WTC11 (cell line): ENCODE results near the gene ZNF394. TPM values are rescaled to one million over a fixed set of nuclear protein-coding genes. Genes with fewer than 3 reads are reported as not detected.

ENCODE experiments used
- ATAC-seq: fragments of 200-7000 bp; cut with Tn5 transposase; 2 replicates; pipeline ENCODE4 v1.10.0; 2021; ENCODE audit warnings: mild to moderate bottlenecking, moderate library complexity
- CTCF ChIA-PET: fragments of 300-600 bp; sonication (Branson Sonifier 250); formaldehyde crosslinking; loops from one replicate; lab custom pipeline; 2021; ENCODE audit warnings: antibody characterized with exemption; lab: Charles Lee
- POLR2A ChIA-PET: fragments of 350-600 bp; sonication (Branson Sonifier 250); formaldehyde crosslinking; loops from one replicate; lab custom pipeline; 2021; ENCODE audit warnings: antibody characterized with exemption; lab: Charles Lee
- DNase-seq: peaks from one replicate; pipeline ENCODE4 v3.0.0; 2021; ENCODE audit warnings: low spot score
- H3K27ac Mint-ChIP-seq: 2 replicates; pipeline ENCODE4 v1.8.0; 2021; ENCODE audit warnings: mixed read lengths
- H3K27me3 Mint-ChIP-seq: 2 replicates; pipeline ENCODE4 v1.8.0; 2021; ENCODE audit warnings: low read depth, mild to moderate bottlenecking, moderate library complexity, mixed read lengths
- H3K36me3 Mint-ChIP-seq: 2 replicates; pipeline ENCODE4 v1.8.0; 2021; ENCODE audit warnings: mixed read lengths
- H3K4me1 Mint-ChIP-seq: 2 replicates; pipeline ENCODE4 v1.8.0; 2022; ENCODE audit warnings: mixed read lengths
- H3K4me3 Mint-ChIP-seq: 2 replicates; pipeline ENCODE4 v1.8.0; 2021; ENCODE audit warnings: mild to moderate bottlenecking, moderate library complexity, mixed read lengths
- H3K9me3 Mint-ChIP-seq: 2 replicates; pipeline ENCODE4 v1.8.0; 2021; ENCODE audit warnings: mixed read lengths
- AFF4 ChIP-seq: sonication (generic); formaldehyde crosslinking; IDR thresholded peaks from 2 replicates; pipeline ENCODE4 v1.8.1; 2023; ENCODE audit warnings: mild to moderate bottlenecking, missing genetic modification reagents, borderline replicate concordance
- CBFB ChIP-seq: sonication (generic); formaldehyde crosslinking; IDR thresholded peaks from 2 replicates; pipeline ENCODE4 v1.8.1; 2022; ENCODE audit warnings: mild to moderate bottlenecking, low read depth, missing genetic modification reagents
- CDX4 ChIP-seq: fragments of 250-450 bp; sonication (Bioruptor Pico); IDR thresholded peaks from 2 replicates; pipeline ENCODE4 v1.9.0; 2021; ENCODE audit warnings: moderate library complexity, mild to moderate bottlenecking, inconsistent platforms, borderline replicate concordance
- CREB1 ChIP-seq: sonication (generic); formaldehyde crosslinking; IDR thresholded peaks from 2 replicates; pipeline ENCODE4 v1.8.0; 2023; ENCODE audit warnings: mild to moderate bottlenecking, missing genetic modification reagents
- E2F1 ChIP-seq: sonication (generic); formaldehyde crosslinking; IDR thresholded peaks from 2 replicates; pipeline ENCODE4 v1.8.0; 2022; ENCODE audit warnings: mild to moderate bottlenecking, missing genetic modification reagents
- ESRRA ChIP-seq: sonication (generic); formaldehyde crosslinking; IDR thresholded peaks from 2 replicates; pipeline ENCODE4 v1.8.1; 2022; ENCODE audit warnings: mild to moderate bottlenecking, missing genetic modification reagents, borderline replicate concordance
- FOXK1 ChIP-seq: sonication (generic); formaldehyde crosslinking; IDR thresholded peaks from 2 replicates; pipeline ENCODE4 v1.8.0; 2022; ENCODE audit warnings: mild to moderate bottlenecking, moderate library complexity, missing genetic modification reagents
- IRF1 ChIP-seq: sonication (generic); formaldehyde crosslinking; IDR thresholded peaks from 2 replicates; pipeline ENCODE4 v1.8.0; 2023; ENCODE audit warnings: missing genetic modification reagents
- JAZF1 ChIP-seq: fragments of 250-450 bp; sonication (Bioruptor Pico); IDR thresholded peaks from 2 replicates; pipeline ENCODE4 v1.9.0; 2021; ENCODE audit warnings: moderate library complexity, mild to moderate bottlenecking, inconsistent platforms
- OVOL2 ChIP-seq: fragments of 250-450 bp; sonication (Bioruptor Pico); IDR thresholded peaks from 2 replicates; pipeline ENCODE4 v1.9.0; 2021; ENCODE audit warnings: mild to moderate bottlenecking, borderline replicate concordance
- PRRX2 ChIP-seq: fragments of 250-450 bp; sonication (Bioruptor Pico); IDR thresholded peaks from 2 replicates; pipeline ENCODE4 v1.8.0; 2021; ENCODE audit warnings: mild to moderate bottlenecking
- RELA ChIP-seq: sonication (generic); formaldehyde crosslinking; IDR thresholded peaks from 2 replicates; pipeline ENCODE4 v1.8.1; 2022; ENCODE audit warnings: missing genetic modification reagents, mild to moderate bottlenecking, borderline replicate concordance
- SOX15 ChIP-seq: fragments of 250-450 bp; sonication (Bioruptor Pico); IDR thresholded peaks from 2 replicates; pipeline ENCODE4 v1.9.0; 2021; ENCODE audit warnings: mild to moderate bottlenecking
- TEAD4 ChIP-seq: sonication (generic); formaldehyde crosslinking; IDR thresholded peaks from 2 replicates; pipeline ENCODE4 v1.8.0; 2022; ENCODE audit warnings: mild to moderate bottlenecking, missing genetic modification reagents
- USF1 ChIP-seq: sonication (generic); formaldehyde crosslinking; IDR thresholded peaks from 2 replicates; pipeline ENCODE4 v1.8.0; 2022; ENCODE audit warnings: mild to moderate bottlenecking, missing genetic modification reagents
- ZNF232 ChIP-seq: sonication (generic); formaldehyde crosslinking; IDR thresholded peaks from 2 replicates; pipeline ENCODE4 v1.8.0; 2022; ENCODE audit warnings: mild to moderate bottlenecking, missing genetic modification reagents
- ZNF263 ChIP-seq: sonication (generic); formaldehyde crosslinking; IDR thresholded peaks from 2 replicates; pipeline ENCODE4 v1.8.1; 2022; ENCODE audit warnings: low read depth, mild to moderate bottlenecking, moderate library complexity, missing genetic modification reagents
- ZNF281 ChIP-seq: sonication (generic); formaldehyde crosslinking; IDR thresholded peaks from 2 replicates; pipeline ENCODE4 v1.8.0; 2023; ENCODE audit warnings: mild to moderate bottlenecking, missing genetic modification reagents
- ZNF317 ChIP-seq: sonication (generic); formaldehyde crosslinking; IDR thresholded peaks from 2 replicates; pipeline ENCODE4 v1.8.1; 2023; ENCODE audit warnings: low read depth, mild to moderate bottlenecking, moderate library complexity, missing genetic modification reagents, borderline replicate concordance
- ZNF416 ChIP-seq: fragments of 250-450 bp; sonication (Bioruptor Pico); IDR thresholded peaks from 2 replicates; pipeline ENCODE4 v1.9.0; 2021; ENCODE audit warnings: mild to moderate bottlenecking, inconsistent platforms
- ZNF423 ChIP-seq: fragments of 250-450 bp; sonication (Bioruptor Pico); IDR thresholded peaks from 2 replicates; pipeline ENCODE4 v2.1.2; 2022; ENCODE audit warnings: mild to moderate bottlenecking, moderate library complexity
- ZNF512 ChIP-seq: sonication (generic); formaldehyde crosslinking; IDR thresholded peaks from 2 replicates; pipeline ENCODE4 v1.8.1; 2022; ENCODE audit warnings: missing genetic modification reagents, borderline replicate concordance
- total RNA-seq: library from RNA; stranded (reverse); gene quantifications from 3 replicates; pipeline ENCODE4 v1.2.3, GENCODE V29; 2021

The ZNF394 gene
- total RNA-seq, 1 experiment from 2014 or later: 24.0 TPM

GRCh38 chr7:99455874-99456273, 44.2 kb downstream of the ZNF394 start (continued):
- TF ChIP-seq CBFB (CRISPR knock-in tag): no peak
- no peak for TF ChIP-seq E2F1

GRCh38 chr7:99453105-99453504, 47.0 kb downstream of the ZNF394 start:
- peaks cover 58% of the 10 kb centered on the region for H3K36me3 Mint-ChIP-seq
- ChIA-PET POLR2A (no interaction called here), CTCF (no interaction called here)
- H3K4me3 Mint-ChIP-seq: no peak overlapping the region
- H3K4me1 Mint-ChIP-seq: no peaks in the 10 kb centered on the region
- TF ChIP-seq FOXK1 (CRISPR knock-in tag) (no peak), ZNF317 (CRISPR knock-in tag) (no peak), SOX15 (no peak), ZNF423 (CRISPR knock-in tag) (no peak), CBFB (CRISPR knock-in tag) (no peak), ZNF232 (no peak), ZNF416 (CRISPR knock-in tag) (no peak), PRRX2 (CRISPR knock-in tag) (no peak), ZNF263 (CRISPR knock-in tag) (no peak), AFF4 (no peak), CREB1 (CRISPR knock-in tag) (no peak), USF1 (CRISPR knock-in tag) (no peak), ESRRA (CRISPR knock-in tag) (no peak), TEAD4 (CRISPR knock-in tag) (no peak), IRF1 (CRISPR knock-in tag) (no peak)
- no peaks in the 10 kb centered on the region for H3K9me3 Mint-ChIP-seq
- no peak for DNase-seq
- H3K27ac Mint-ChIP-seq: no peak overlapping the region
- no peak for ATAC-seq
- H3K27me3 Mint-ChIP-seq: no peaks in the 10 kb centered on the region

GRCh38 chr7:99452541-99452940, 47.5 kb downstream of the ZNF394 start:
- H3K36me3 Mint-ChIP-seq: peaks cover 58% of the 10 kb centered on the region
- TF ChIP-seq JAZF1 (no peak), ZNF281 (CRISPR knock-in tag) (no peak), RELA (CRISPR knock-in tag) (no peak), ZNF512 (CRISPR knock-in tag) (no peak), CDX4 (CRISPR knock-in tag) (no peak), OVOL2 (CRISPR knock-in tag) (no peak)
- H3K4me1 Mint-ChIP-seq: no peaks in the 10 kb centered on the region
- no peaks in the 10 kb centered on the region for H3K9me3 Mint-ChIP-seq
- DNase-seq (no peak), ATAC-seq (no peak)
- H3K27me3 Mint-ChIP-seq: no peaks in the 10 kb centered on the region
- H3K4me3 Mint-ChIP-seq: no peak overlapping the region
- POLR2A ChIA-PET: no interaction called here
- 0 out of 2 replicates have a peak overlapping the region, but pooled peaks have one; percentile 27 for H3K27ac Mint-ChIP-seq
- CTCF ChIA-PET: no interaction called here
